ENCODE measurements around the gene ZBTB9.

- TF ChIP-seq ZNF324 (tag by site-specific recombination; IDR thresholded peaks at IDR 0.05) = no peak
- no peak for TF ChIP-seq CTCF (tag by site-specific recombination; IDR thresholded peaks at IDR 0.05)
- no peak for TF ChIP-seq ZNF837 (tag by site-specific recombination; IDR thresholded peaks at IDR 0.05)
- TF ChIP-seq ZNF560 (tag by site-specific recombination; IDR thresholded peaks at IDR 0.05; ENCODE audit: borderline replicate concordance) = no peak
- TF ChIP-seq PBX3 (CRISPR knock-in tag; IDR thresholded peaks at IDR 0.05) = no peak
- no peak for TF ChIP-seq KLF16 (tag by site-specific recombination; IDR thresholded peaks at IDR 0.05)
- no peak for TF ChIP-seq ZNF274 (IDR thresholded peaks at IDR 0.05; ENCODE audit: low read length)
- TF ChIP-seq ZNF274 (tag by site-specific recombination; IDR thresholded peaks at IDR 0.05; ENCODE audit: borderline replicate concordance) = no peak
- no peak for TF ChIP-seq ZNF473 (tag by site-specific recombination; IDR thresholded peaks at IDR 0.05)
- TF ChIP-seq PRDM10 (tag by site-specific recombination; IDR thresholded peaks at IDR 0.05) = no peak
These were observed 11.4 kb upstream of the ZBTB9 start for GRCh38 chr6:33443025-33443424.
